IMR-90 (cell line): ENCODE results near the gene MICA. TPM values are rescaled to one million over a fixed set of nuclear protein-coding genes. Genes with fewer than 3 reads are reported as not detected.
"Not testable (repeated sequence)": the region's sequence is repeated elsewhere in the genome, so short reads cannot be mapped to it uniquely, and the experiment has no call there.

Experiments used
- ATAC-seq: fragments of 200-7000 bp; cut with Tn5 transposase; 2 replicates; pipeline ENCODE4 v1.9.1; 2020; ENCODE audit warnings: low read depth, mild to moderate bottlenecking, moderate library complexity
- BruUV-seq: library from RNA; stranded (reverse); fragments of 400-500 nt; replicated peaks from 2 replicates; lab custom pipeline; 2021; lab: Mats Ljungman, UMichigan
- CTCF ChIA-PET: fragments of 300-600 bp; formaldehyde crosslinking; extraction: SDS; loops from one replicate; lab custom pipeline; 2021; ENCODE audit warnings: antibody characterized with exemption; lab: Yijun Ruan, JAX
- POLR2A ChIA-PET: fragments of 300-600 bp; sonication (Branson Sonifier 250); formaldehyde crosslinking; loops from one replicate; lab custom pipeline; 2022; ENCODE audit warnings: antibody characterized with exemption; ENCODE audit not compliant: unreplicated experiment; lab: Charles Lee
- DNase-seq: peaks from one replicate; pipeline ENCODE4 v3.0.0; 2013
- H2AFZ ChIP-seq: replicated peaks from 2 replicates; pipeline ENCODE3; 2013; ENCODE audit warnings: low read length, mild to moderate bottlenecking; ENCODE audit not compliant: poor library complexity
- H2AK5ac ChIP-seq: 2 replicates; pipeline ENCODE4 v1.6.1; 2013; ENCODE audit warnings: low read depth, low read length, inconsistent platforms
- H2AK9ac ChIP-seq: replicated peaks from 2 replicates; pipeline ENCODE3; 2013; ENCODE audit warnings: mild to moderate bottlenecking, low read depth, low read length, moderate library complexity; ENCODE audit not compliant: poor library complexity
- H2BK120ac ChIP-seq: 2 replicates; pipeline ENCODE4 v1.6.1; 2013; ENCODE audit warnings: low read depth, low read length, inconsistent platforms
- H2BK15ac ChIP-seq: 3 replicates; pipeline ENCODE4 v1.6.1; 2013; ENCODE audit warnings: low read depth, low read length, inconsistent platforms
- H2BK20ac ChIP-seq: 2 replicates; pipeline ENCODE4 v1.6.1; 2013; ENCODE audit warnings: low read depth, mild to moderate bottlenecking, inconsistent platforms, low read length, moderate library complexity
- H2BK5ac ChIP-seq: 2 replicates; pipeline ENCODE4 v1.6.1; 2013; ENCODE audit warnings: mild to moderate bottlenecking, low read depth, low read length, inconsistent platforms; ENCODE audit not compliant: poor library complexity, severe bottlenecking
- H3K14ac ChIP-seq: replicated peaks from 2 replicates; pipeline ENCODE4 v1.6.1; 2013; ENCODE audit warnings: low read depth, low read length, inconsistent platforms
- H3K18ac ChIP-seq: 2 replicates; pipeline ENCODE4 v1.6.1; 2013; ENCODE audit warnings: low read depth, low read length, control low read depth
- H3K23ac ChIP-seq: 2 replicates; pipeline ENCODE4 v1.6.1; 2013; ENCODE audit warnings: low read depth, low read length, inconsistent platforms
- H3K27ac ChIP-seq: 2 replicates; pipeline ENCODE4 v1.5.1; 2013; ENCODE audit warnings: mild to moderate bottlenecking, control low read depth, low read length; ENCODE audit not compliant: insufficient read depth
- H3K27me3 ChIP-seq: 2 replicates; pipeline ENCODE4 v1.6.1; 2013; ENCODE audit warnings: low read length; ENCODE audit not compliant: control insufficient read depth, insufficient read depth
- H3K36me3 ChIP-seq: 2 replicates; pipeline ENCODE4 v1.6.1; 2013; ENCODE audit warnings: low read length, mixed read lengths; ENCODE audit not compliant: control insufficient read depth, insufficient read depth
- H3K4ac ChIP-seq: 2 replicates; pipeline ENCODE4 v1.6.1; 2013; ENCODE audit warnings: low read depth, low read length, inconsistent platforms
- H3K4me1 ChIP-seq: 2 replicates; pipeline ENCODE4 v1.6.1; 2013; ENCODE audit warnings: low read length, mixed read lengths; ENCODE audit not compliant: control insufficient read depth, insufficient read depth
- H3K4me2 ChIP-seq: 2 replicates; pipeline ENCODE4 v1.6.1; 2013; ENCODE audit warnings: low read depth, mild to moderate bottlenecking, control low read depth, low read length, moderate library complexity
- H3K4me3 ChIP-seq: 2 replicates; pipeline ENCODE4 v1.5.1; 2013; ENCODE audit warnings: low read depth, mild to moderate bottlenecking, control low read depth, low read length, moderate library complexity; ENCODE audit not compliant: insufficient read depth
- H3K56ac ChIP-seq: 2 replicates; pipeline ENCODE4 v1.6.1; 2013; ENCODE audit warnings: low read length, inconsistent platforms; ENCODE audit not compliant: insufficient read depth; ENCODE audit errors: extremely low read depth
- H3K79me1 ChIP-seq, 2 experiments: 2 replicates each; pipeline ENCODE4 v1.6.1; 2013; ENCODE audit warnings: low read length in 2 of 2, inconsistent platforms in 1 of 2, low read depth in 1 of 2
- H3K9ac ChIP-seq: 2 replicates; pipeline ENCODE4 v1.6.1; 2013; ENCODE audit warnings: low read depth, low read length, control low read depth
- H3K9me1 ChIP-seq: 2 replicates; pipeline ENCODE4 v1.6.1; 2013; ENCODE audit warnings: low read length, inconsistent platforms; ENCODE audit not compliant: insufficient read depth
- H3K9me3 ChIP-seq: 2 replicates; pipeline ENCODE4 v1.6.1; 2013; ENCODE audit warnings: low read length; ENCODE audit not compliant: control insufficient read depth, insufficient read depth
- H4K20me1 ChIP-seq: 2 replicates; pipeline ENCODE4 v1.6.1; 2013; ENCODE audit warnings: low read length, inconsistent platforms; ENCODE audit not compliant: insufficient read depth
- H4K5ac ChIP-seq: 2 replicates; pipeline ENCODE4 v1.6.1; 2013; ENCODE audit warnings: mild to moderate bottlenecking, low read depth, low read length, control low read depth
- H4K8ac ChIP-seq, 2 experiments: 2 replicates each; pipeline ENCODE4 v1.6.1; 2013; ENCODE audit warnings: low read depth in 2 of 2, low read length in 2 of 2, control low read depth in 1 of 2, inconsistent platforms in 1 of 2
- H4K91ac ChIP-seq: 2 replicates; pipeline ENCODE4 v1.6.1; 2013; ENCODE audit warnings: low read depth, low read length, inconsistent platforms; ENCODE audit not compliant: insufficient read depth
- WGBS, 2 experiments: methylation state at CpG; one replicate each; pipeline versions ENCODE4 v1.1.5 to v1.1.7; 2013; ENCODE audit warnings: missing lambda C conversion rate in 2 of 2; ENCODE audit not compliant: insufficient read length in 1 of 2; ENCODE audit errors: extremely low coverage in 2 of 2; 5-methylcytosine and 5-hydroxymethylcytosine counted together
- dilution Hi-C: fragments of 300-500 bp; cut with HindIII; formaldehyde crosslinking; loops from one replicate; pipeline ENCODE4 v1.14.3; 2018; ENCODE audit warnings: low sequenced_read_pairs; ENCODE audit not compliant: unreplicated experiment
- in situ Hi-C: fragments of 300-500 bp; cut with MboI; formaldehyde crosslinking; loops from 3 replicates; pipeline ENCODE4 v1.14.3; 2019; ENCODE audit warnings: low sequenced_read_pairs, inconsistent platforms, mixed read lengths
- intact Hi-C: fragments of 100-400 bp; cut with micrococcal nuclease; formaldehyde crosslinking; loops from 2 replicates; pipeline ENCODE4 v1.10.0; 2022
- polyA plus RNA-seq, 3 experiments: library from polyadenylated mRNA; depleted of rRNA; stranded (reverse); fragments of >200 nt; gene quantifications; 2 replicates each; pipeline ENCODE4 v1.2.3, GENCODE V29; 2012; ENCODE audit warnings: low replicate concordance in 1 of 3
- total RNA-seq: library from RNA; depleted of rRNA; stranded (reverse); fragments of >200 nt; gene quantifications from 2 replicates; pipeline ENCODE4 v1.2.3, GENCODE V29; 2012

MICA gene
- total and polyA plus RNA-seq, 2 of the 4 experiments (the other 2 are of a cell fraction): 55.9 to 67.7 TPM

DNA sequence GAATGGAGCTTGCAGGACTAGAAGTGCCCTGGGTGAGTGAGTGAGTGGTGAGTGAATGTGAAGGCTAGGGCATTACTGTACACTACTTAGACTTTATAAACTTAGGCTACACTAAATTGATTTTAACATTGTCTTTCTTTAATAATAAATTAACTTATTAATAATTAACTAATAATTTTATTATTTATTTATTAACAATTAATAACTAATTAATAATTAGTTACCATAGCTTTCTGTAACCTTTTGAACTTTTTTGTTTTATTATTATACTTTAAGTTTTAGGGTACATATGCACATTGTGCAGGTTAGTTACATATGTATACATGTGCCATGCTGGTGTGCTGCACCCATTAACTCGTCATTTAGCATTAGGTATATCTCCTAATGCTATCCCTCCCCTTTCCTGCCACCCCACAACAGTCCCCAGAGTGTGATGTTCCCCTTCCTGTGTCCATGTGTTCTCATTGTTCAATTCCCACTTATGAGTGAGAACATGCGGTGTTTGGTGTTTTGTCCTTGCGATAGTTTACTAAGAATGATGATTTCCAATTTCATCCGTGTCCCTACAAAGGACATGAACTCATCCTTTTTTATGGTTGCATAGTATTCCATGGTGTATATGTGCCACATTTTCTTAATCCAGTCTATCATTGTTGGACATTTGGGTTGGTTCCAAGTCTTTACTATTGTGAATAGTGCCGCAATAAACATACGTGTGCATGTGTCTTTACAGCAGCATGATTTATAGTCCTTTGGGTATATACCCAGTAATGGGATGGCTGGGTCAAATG lies 43.8 kb downstream of the MICA start:
- H3K14ac ChIP-seq, H3K36me3 ChIP-seq, in situ Hi-C loops, POLR2A ChIA-PET, H3K79me1 ChIP-seq, H3K4ac ChIP-seq, H3K4me3 ChIP-seq, dilution Hi-C loops, H2BK120ac ChIP-seq, H4K20me1 ChIP-seq, H2BK20ac ChIP-seq, H3K9me1 ChIP-seq, H2AFZ ChIP-seq, H3K27ac ChIP-seq, H3K56ac ChIP-seq, H2BK15ac ChIP-seq, H4K5ac ChIP-seq, H3K4me1 ChIP-seq, BruUV-seq, H4K91ac ChIP-seq, intact Hi-C loops, H3K23ac ChIP-seq, ATAC-seq, H2AK5ac ChIP-seq, DNase-seq, H2AK9ac ChIP-seq, H4K8ac ChIP-seq, H3K18ac ChIP-seq, CTCF ChIA-PET, H2BK5ac ChIP-seq, H3K9me3 ChIP-seq, H3K9ac ChIP-seq, H3K4me2 ChIP-seq: not testable (repeated sequence)
- peaks cover 15% of the 10 kb centered on the region for H3K27me3 ChIP-seq
- no CpG with 5 or more reads among the region's 6 CpGs for WGBS, 2 experiments
